Spinal cord (tissue), 10 donors: ENCODE results near the gene CSGALNACT2. TPM values are rescaled to one million over a fixed set of nuclear protein-coding genes. Genes with fewer than 3 reads are reported as not detected.
"Not testable (repeated sequence)": the region's sequence is repeated elsewhere in the genome, so short reads cannot be mapped to it uniquely, and the experiment has no call there.

Experiments
- DNase-seq, 6 donors: peaks; one replicate each; pipeline versions ENCODE4 v3.0.0 to v3.0.0-alpha.2; 2013 to 2015; ENCODE audit warnings: low spot score in 6 of 6, low read depth in 4 of 6
- H3K27ac ChIP-seq: one replicate; pipeline ENCODE4 v1.5.1; 2013; ENCODE audit warnings: low read depth, low read length, control low read depth
- H3K27me3 ChIP-seq: one replicate; pipeline ENCODE4 v1.6.1; 2013; ENCODE audit warnings: low read length; ENCODE audit not compliant: control insufficient read depth, insufficient read depth
- H3K36me3 ChIP-seq: one replicate; pipeline ENCODE4 v1.6.1; 2013; ENCODE audit warnings: low read length; ENCODE audit not compliant: control insufficient read depth, insufficient read depth
- H3K4me1 ChIP-seq: one replicate; pipeline ENCODE4 v1.6.1; 2013; ENCODE audit warnings: low read length; ENCODE audit not compliant: control insufficient read depth, insufficient read depth
- H3K4me3 ChIP-seq: one replicate; pipeline ENCODE4 v1.5.1; 2013; ENCODE audit warnings: low read depth, low read length, control low read depth
- H3K9me3 ChIP-seq: one replicate; pipeline ENCODE4 v1.6.1; 2013; ENCODE audit warnings: low read length; ENCODE audit not compliant: control insufficient read depth, insufficient read depth
- WGBS: methylation state at CpG from one replicate; pipeline ENCODE4 v1.1.5; 2013; ENCODE audit warnings: missing lambda C conversion rate; ENCODE audit not compliant: insufficient coverage; 5-methylcytosine and 5-hydroxymethylcytosine counted together
- polyA plus RNA-seq, 2 donors: library from polyadenylated mRNA; unstranded; fragments of 120-200 nt; gene quantifications; one replicate each; pipeline ENCODE4 v1.2.1, GENCODE V29; 2013; ENCODE audit not compliant: insufficient read length in 2 of 2
- total RNA-seq, 2 donors: library from RNA; depleted of rRNA in 1 of 2; stranded (reverse); fragments of 120-200 nt in 1 of 2; fragments of >200 nt in 1 of 2; gene quantifications; one replicate each; pipeline versions ENCODE4 v1.2.3 to v1.2.4, GENCODE V29; 2013 to 2014
- donor health status: healthy.

Gene CSGALNACT2
- total and polyA plus RNA-seq, 4 donors, result 14.6 to 28.8 (median 19.3) TPM

DNA sequence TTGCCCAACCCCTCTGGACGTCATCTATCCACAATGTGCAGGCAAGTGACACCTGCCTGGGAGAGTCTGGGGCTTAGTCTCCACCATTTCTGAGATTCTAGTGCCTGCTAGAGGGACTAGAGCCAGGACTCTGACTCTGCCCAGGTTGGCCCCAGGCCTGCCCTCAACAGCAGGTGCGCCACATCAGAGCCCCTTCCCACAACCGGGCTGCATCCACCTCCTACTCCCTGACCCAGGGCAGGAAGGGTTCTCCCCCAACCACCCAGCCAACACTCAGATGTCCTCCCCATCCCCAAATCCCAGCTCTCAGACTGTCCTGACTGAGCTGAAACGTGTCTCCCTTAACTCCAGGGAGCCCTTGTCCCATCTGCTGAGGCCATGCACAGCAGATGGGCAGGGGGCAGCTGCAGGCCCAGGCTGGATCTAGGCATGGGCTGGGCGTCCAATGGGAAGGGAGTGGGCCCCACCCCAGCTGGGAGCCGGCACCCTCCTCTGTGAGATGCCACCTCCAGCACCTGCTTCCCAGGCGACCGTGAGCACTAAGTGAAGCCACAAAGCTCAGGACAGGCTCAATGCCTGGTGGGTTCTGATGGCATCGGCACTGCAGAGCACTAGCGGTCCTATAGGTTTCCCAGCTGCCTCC lies 79.4 kb downstream of the CSGALNACT2 start:
- no peak overlapping the region for H3K27ac ChIP-seq
- H3K4me3 ChIP-seq, result no peak overlapping the region
- H3K4me1 ChIP-seq, result peaks cover 68% of the 10 kb centered on the region
- no peaks in the 10 kb centered on the region for H3K27me3 ChIP-seq
- H3K36me3 ChIP-seq, result peaks cover 8% of the 10 kb centered on the region
- no peak for DNase-seq
- WGBS, result 87% methylated on average over 10 of the region's 10 CpGs
- no peaks in the 10 kb centered on the region for H3K9me3 ChIP-seq

DNA sequence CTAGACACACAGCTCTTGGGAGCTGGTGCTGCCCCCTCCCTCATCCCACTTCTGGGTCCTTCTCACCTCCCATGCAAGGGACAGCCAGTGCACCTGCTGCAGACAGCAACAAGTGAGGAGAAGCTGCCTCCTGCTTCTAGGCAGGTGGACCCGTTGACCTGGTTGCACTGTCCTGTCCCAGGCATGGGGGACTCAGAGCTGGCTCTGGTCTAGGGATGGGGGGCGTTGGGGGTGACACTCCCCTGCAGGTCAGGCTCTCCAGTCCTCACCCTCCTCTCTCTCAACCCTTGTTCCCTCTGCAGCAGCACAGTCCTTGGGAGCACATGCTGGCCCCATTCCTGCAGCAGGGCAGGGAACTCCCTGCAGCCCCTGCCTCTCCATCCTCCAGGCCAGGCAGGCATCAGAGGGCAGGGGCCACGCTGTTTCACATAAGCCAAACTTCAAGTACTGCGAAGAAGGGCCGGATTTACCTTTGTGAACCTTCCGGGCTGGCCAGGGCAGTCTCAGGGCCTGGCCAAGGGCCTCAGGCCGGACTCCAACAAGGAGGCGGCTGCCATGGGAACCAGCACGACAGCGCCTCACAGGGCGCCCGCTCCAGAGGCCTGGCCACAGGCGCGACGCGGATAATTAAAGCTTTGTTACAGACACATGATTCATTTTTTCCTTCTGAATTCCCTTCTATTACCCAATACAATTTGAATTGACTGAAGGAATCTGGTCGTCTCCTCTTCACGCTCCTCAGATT lies 80.1 kb downstream of the CSGALNACT2 start:
- peak overlapping the region; percentile 76 for H3K27ac ChIP-seq
- peaks cover 68% of the 10 kb centered on the region for H3K4me1 ChIP-seq
- DNase-seq, result peak in 2 of 6 donors; percentile 26 to 67
- 33% methylated on average over 18 of the region's 18 CpGs for WGBS
- H3K9me3 ChIP-seq, result no peaks in the 10 kb centered on the region
- peaks cover 8% of the 10 kb centered on the region for H3K36me3 ChIP-seq
- no peaks in the 10 kb centered on the region for H3K27me3 ChIP-seq
- no peak overlapping the region for H3K4me3 ChIP-seq

DNA sequence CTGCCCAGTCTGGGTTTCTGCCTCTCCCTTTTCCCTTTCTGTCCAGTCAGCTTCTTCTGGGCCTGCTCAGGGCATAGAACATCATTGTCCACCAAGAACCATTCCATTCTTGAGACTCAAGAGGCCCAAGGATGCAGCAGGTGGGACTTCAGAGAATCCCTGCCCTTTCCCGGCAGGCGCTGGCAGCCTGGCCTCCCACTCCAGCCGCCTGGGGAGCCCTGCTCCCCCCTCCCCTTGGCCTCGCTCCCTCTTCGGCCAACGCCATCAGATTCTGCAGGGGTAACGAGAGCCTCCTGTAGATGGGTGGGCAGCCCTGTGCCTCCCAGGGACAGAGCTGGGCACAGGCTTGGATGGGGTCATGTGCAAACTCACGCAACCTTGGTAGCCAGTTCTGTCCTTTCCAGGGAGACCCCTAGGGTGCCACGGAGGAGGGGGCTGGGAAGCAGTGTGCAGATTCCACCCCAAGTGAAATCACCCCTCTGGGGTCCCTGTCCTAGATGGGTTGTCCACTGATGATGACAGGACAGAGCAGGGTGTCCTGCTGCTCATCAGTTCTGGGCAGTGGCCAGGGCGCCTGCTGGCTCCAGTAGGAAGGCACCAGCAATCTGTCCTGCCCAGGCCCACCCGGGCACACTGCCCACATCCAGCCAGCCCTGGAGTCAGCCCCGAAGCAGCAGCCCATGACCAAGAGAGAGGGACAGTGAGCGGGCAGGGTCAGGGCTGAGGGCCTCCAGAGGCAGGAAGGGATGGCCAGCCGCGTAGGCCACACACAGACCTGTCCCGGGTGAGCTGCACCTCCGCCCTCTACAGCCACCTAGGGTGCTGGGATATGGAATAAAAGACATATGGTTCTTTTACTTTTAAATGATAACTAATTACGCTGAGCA lies 80.9 kb downstream of the CSGALNACT2 start:
- peak in 1 of 6 donors; percentile 47 for DNase-seq
- Histone ChIP-seq H3K4me3 (no peak overlapping the region), H3K27me3 (no peaks in the 10 kb centered on the region), H3K36me3 (peaks cover 8% of the 10 kb centered on the region), H3K4me1 (peaks cover 68% of the 10 kb centered on the region), H3K9me3 (no peaks in the 10 kb centered on the region), H3K27ac (peak overlapping the region; percentile 76)
- WGBS, result 70% methylated on average over 12 of the region's 18 CpGs

DNA sequence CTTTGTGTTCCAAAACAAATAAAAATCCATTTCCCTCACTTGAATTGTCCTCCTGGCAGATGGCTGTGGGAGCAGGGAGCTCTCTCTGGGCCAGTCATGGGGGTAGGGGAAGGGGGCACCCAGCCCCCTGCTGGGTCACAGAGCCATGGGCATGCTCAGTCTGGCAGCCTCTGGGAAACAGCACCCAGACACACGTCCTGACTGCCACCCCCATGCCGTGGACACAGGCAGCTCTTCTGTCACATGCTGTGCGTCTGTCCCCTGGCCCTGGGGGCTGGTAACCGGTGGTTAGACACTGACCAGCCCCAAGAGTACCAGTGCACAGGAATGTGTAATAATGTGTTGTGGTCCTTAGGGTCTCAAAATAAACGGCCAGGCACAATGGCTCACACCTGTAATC lies 81.6 kb downstream of the CSGALNACT2 start:
- H3K27ac ChIP-seq, result no peak overlapping the region
- H3K4me3 ChIP-seq, result no peak overlapping the region
- H3K9me3 ChIP-seq, result no peaks in the 10 kb centered on the region
- WGBS, result 82% methylated on average over 3 of the region's 5 CpGs
- peaks cover 8% of the 10 kb centered on the region for H3K36me3 ChIP-seq
- no peaks in the 10 kb centered on the region for H3K27me3 ChIP-seq
- peaks cover 62% of the 10 kb centered on the region for H3K4me1 ChIP-seq
- no peak for DNase-seq

DNA sequence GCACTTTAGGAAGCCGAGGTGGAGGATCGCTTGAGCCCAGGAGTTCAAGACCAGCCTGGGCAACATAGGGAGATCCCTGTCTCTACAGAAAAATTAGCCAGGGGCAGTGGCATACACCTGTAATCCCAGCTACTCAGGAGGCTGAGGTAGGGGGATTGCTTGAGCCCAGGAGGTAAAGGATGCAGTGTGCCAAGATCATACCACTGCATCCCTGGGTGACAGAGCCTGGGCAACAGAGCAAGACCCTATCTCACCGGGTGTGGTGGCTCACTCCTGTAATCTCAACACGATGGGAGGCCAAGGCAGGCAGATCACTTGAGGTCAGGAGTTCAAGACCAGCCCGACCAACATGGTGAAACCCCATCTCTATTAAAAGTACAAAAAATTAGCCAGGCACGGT lies 82.0 kb downstream of the CSGALNACT2 start:
- not testable (repeated sequence) for DNase-seq, H3K27ac ChIP-seq, H3K4me3 ChIP-seq, H3K36me3 ChIP-seq, H3K9me3 ChIP-seq, H3K27me3 ChIP-seq
- 69% methylated on average over 5 of the region's 6 CpGs for WGBS
- H3K4me1 ChIP-seq, result peaks cover 58% of the 10 kb centered on the region

DNA sequence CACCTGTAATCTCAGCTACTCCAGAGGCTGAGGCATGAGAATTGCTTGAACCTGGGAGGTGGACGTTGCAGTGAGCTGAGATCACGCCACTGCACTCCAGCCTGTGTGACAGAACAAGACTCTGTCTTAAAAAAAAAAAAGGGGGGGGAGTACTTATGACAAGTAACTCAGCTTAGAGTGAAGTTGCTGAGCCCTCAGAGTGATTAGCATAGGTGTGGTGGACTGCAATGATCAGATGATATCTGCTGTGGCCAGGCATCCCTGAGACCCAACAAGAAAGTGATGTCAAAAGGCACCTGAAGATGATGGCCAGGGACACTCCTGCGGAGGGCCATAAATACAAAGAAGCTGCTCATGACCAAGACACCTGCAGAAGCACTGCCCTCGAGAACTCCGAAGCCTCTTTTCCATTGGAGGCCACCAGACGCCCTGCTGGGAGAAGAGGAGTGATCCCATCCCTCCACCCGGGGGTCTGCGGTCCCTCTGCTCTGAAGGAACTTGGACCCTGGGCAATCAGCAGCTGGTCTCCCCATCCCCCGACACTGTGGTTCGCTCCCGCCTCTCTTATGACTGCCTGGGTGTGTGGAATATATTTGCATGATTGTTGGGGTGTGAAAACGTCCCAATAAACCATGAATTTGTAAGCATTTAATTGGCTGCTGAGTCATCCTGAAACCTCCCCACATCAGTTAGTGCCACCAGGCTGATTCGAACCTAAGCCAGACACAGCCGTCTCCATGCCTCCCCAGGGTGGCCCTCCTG lies 82.6 kb downstream of the CSGALNACT2 start:
- DNase-seq, result no peak
- WGBS, result 84% methylated on average over 10 of the region's 14 CpGs
- Histone ChIP-seq H3K4me1 (peaks cover 52% of the 10 kb centered on the region), H3K27me3 (no peaks in the 10 kb centered on the region), H3K27ac (no peak overlapping the region), H3K36me3 (peaks cover 8% of the 10 kb centered on the region), H3K9me3 (no peaks in the 10 kb centered on the region), H3K4me3 (no peak overlapping the region)

DNA sequence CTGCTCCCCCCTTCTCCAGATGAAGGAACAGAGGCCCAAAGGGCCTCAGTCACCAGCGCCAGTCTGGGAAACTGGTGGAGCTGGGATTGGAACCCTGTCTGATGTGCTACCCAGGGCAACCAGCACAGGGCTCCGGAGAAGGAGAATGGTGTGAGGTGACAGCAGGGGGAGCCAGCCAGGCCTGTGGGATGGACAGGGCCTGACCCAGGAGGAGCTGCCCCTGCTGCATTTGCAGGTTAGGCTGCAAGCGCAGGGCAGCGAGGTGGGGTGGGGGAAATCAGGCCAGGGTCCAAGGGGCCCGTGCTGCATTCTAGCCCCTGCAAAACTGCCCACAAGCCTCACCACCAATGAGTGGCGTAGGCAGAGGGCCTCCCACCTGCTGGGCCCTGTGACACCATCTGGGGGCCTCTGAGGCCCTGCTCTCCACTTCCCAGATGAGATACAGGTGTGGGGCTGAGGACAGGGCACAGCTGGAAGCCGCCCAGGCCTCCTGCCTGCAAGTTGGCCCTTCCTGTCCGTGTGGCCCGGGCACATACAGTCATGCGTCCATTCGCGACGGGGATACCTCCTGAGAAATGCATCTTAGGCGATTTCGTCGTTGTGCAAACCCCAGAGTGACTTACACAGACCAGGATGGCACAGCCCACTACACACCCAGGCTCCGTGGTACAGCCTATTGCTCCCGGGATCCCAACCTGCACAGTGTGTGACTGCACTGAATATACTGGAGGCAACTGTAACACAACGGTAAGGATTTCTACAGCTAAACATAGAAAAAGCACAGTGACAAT lies 83.4 kb downstream of the CSGALNACT2 start:
- no peaks in the 10 kb centered on the region for H3K9me3 ChIP-seq
- no peaks in the 10 kb centered on the region for H3K27me3 ChIP-seq
- H3K4me1 ChIP-seq, result peaks cover 45% of the 10 kb centered on the region
- H3K4me3 ChIP-seq, result no peak overlapping the region
- H3K36me3 ChIP-seq, result peaks cover 8% of the 10 kb centered on the region
- no peak for DNase-seq
- no peak overlapping the region for H3K27ac ChIP-seq
- 74% methylated on average over 16 of the region's 19 CpGs for WGBS

DNA sequence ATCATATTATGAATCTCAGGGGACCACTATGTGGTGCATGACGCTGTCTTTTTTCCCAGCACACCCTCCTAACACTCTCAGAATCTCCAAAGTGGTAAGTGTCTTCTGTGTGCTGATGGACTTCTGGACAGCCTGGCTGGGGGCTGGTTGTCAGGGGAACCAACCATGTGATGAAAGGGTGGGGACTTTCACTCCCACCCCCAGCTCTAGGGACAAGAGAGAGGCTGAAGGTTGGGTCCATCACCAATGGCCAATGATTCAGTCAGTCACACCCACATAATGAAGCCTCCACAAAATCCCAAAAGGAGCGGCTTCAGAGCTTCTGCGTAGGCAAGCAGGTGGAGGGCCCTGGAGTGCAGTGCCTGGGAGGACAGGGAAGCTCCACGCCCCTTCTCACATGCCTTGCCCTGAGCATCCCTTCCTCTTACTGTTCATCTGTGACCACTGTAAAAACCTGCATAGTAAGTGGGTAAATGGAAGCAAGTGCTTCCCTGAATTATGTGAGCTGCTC lies 84.0 kb downstream of the CSGALNACT2 start:
- H3K4me3 ChIP-seq, result no peak overlapping the region
- peaks cover 44% of the 10 kb centered on the region for H3K4me1 ChIP-seq
- H3K36me3 ChIP-seq, result peaks cover 8% of the 10 kb centered on the region
- peak in 1 of 6 donors; percentile 30 for DNase-seq
- 70% methylated on average over 2 of the region's 4 CpGs for WGBS
- H3K9me3 ChIP-seq, result no peaks in the 10 kb centered on the region
- no peak overlapping the region for H3K27ac ChIP-seq
- no peaks in the 10 kb centered on the region for H3K27me3 ChIP-seq
